Left renal pelvis (tissue), 4 donors: ENCODE results near the gene SFMBT2. TPM values are rescaled to one million over a fixed set of nuclear protein-coding genes. Genes with fewer than 3 reads are reported as not detected.

Source experiments
- DNase-seq, 4 donors: peaks; one replicate each; pipeline ENCODE4 v3.0.0-alpha.2; 2013; ENCODE audit warnings: low read depth in 4 of 4, low spot score in 3 of 4
- polyA plus RNA-seq, 4 donors: library from polyadenylated mRNA; unstranded; fragments of 120-200 nt; gene quantifications; one replicate each; pipeline ENCODE4 v1.2.1, GENCODE V29; 2013; ENCODE audit not compliant: insufficient read length in 4 of 4

Gene SFMBT2
- polyA plus RNA-seq, 4 donors: 6.3 to 10.3 (median 7.3) TPM

DNA sequence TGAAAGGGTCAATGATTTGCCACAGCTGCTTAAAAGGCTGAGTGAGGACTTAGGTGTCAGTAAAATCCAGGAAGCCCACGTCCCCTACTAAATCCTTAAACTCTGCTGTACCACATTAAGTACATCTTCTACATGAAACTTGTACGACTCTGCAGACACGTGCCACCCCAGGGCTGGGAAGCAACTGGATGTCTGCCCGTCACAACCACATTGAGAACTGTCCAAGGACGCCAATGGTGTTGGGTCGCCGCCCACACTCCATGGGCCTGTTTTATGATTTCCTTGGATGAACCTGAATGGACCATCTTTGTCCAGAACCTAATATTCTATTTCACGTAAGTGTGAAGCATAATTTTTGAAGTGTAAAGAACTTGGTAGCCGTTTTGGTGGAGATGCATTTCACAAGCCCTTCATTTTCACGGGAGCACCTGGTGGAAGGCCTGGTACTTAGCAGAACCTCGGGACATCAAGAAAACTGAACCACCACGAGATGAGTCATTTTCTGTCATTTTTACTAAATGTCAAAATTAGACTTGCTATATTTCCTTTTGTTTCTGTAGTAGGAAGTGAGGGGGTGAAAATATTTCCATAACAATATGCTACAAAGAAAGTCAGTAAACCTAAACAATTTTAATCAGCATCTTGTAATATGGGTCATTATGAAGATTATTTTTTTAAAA, 134.9 kb downstream of the SFMBT2 start:
- DNase-seq: no peak

DNA sequence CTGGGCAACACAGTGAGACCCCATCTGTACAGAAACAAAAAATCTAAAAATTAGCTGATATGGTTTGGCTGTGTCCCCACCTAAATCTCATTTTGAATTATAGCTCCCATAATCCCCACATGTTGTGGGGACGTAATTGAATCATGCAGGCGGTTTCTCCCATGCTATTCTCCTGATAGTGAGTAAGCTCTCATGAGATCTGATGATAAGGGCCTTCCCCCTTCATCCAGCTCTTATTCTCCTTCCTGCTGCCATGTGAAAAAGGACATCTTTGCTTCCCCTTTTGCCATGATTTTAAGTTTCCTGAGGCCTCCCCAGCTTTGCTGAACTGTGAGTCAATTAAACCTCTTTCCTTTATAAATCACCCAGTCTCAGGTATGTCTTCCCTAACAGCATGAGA, 136.5 kb downstream of the SFMBT2 start:
- no peak for DNase-seq

DNA sequence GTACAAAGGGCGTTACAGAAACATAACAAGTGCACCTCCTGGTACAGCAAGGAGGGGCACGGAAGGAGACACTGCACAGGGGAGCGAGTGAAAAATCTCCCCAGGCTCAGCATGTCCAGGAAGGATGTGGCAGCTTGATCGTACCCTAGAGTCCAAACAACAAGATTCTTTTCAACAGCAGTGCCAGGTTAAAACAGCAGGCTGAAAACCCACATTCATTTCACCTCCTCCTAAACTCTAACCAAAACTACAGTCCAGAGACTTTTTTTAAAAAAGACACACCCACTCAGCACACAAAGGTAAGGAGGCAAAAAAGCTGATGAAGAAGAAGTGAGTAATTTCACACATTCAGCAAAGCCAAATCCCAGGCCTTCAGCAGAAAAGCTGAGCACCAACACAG, 138.8 kb downstream of the SFMBT2 start:
- DNase-seq: no peak

DNA sequence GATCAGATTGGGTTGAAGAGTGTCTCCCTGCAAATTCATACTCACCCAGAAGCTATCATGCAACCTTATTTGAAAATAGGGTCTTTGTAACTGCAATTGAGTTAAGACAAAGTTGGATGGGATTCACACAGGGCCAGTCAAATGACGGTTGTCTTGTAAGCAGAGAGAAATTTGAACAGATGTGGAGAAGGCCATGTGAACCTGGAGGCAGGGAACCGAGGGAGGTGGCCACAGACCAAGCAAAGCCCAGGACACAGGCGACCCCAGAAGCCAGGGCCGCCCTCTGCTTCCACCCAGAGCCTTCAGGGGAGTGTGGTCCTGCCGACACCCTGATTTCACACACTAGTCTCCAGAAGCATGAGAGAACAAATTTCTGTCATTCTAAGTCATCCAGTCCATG, 140.8 kb downstream of the SFMBT2 start:
- no peak for DNase-seq

DNA sequence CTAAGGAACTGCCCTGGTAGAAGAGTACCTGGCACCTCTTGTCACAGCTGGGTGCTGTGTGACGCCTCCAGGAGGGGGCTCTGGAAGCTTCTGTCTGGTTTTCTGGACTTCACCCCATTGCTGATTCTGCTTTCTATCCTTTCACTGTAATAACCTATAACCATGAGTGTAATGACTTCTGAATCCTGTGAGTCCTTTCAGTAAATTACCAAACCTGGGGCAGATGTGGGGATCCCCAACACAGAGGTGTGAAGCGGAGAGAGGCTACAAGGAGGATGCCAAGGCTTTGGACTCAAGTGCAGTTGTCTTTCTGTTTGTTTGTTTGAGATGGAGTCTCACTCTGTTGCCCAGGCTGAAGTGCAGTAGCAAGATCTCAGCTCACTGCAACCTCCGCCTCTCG, 143.7 kb downstream of the SFMBT2 start:
- no peak for DNase-seq

DNA sequence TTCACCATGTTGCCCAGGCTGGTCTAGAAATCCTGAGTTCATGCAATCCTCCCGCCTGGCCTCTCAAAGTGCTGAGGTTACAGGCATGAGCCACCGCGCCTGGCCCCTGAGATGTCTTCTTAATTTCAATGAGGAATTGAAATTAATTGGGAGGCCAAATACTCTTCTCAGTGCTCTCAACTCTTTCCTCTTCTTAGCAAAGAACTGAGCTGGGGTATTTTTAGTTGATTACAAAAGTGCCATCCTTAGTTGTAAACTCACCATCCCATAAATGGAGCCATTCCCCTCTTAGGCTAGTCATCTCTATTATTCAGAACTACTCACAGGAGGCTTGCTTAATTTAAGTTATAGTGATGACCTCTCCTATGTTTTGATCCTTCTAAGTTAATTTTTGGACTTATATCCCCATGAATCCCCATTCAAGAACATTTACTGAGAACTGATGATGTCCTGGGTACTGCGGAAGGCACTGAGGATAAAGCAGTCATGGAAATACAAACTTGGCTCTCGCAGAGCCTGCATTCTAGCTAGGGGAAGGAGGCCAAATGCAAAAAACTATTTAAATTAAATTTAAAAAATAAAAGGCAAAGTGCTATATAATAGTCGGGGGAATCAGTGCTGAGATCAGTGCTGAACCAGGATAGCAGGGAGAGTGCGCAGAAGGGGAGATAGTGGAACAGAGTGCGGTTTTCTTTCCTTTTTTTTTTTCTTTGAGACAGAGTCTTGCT, 145.3 kb downstream of the SFMBT2 start:
- no peak for DNase-seq

DNA sequence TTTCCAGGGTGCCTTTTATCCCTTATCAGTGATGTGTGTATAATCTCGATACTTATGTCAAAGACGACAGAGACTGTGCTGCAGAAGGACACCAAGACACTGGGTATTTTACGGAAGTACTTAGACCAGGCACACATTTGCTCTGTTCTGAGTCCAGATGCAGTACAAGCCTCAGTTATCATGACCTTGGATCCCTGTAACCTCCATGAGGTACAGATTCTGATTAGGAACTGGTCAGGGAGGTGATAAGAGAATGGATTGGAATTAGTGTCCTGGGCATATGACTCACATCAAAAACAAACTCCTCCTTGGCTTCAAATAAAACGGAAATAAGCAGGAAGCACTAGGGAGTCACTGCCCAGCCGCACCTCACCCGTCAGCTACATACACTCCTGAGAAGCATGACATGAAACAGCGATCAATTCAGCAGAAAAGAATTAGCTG, 146.5 kb downstream of the SFMBT2 start:
- no peak for DNase-seq

DNA sequence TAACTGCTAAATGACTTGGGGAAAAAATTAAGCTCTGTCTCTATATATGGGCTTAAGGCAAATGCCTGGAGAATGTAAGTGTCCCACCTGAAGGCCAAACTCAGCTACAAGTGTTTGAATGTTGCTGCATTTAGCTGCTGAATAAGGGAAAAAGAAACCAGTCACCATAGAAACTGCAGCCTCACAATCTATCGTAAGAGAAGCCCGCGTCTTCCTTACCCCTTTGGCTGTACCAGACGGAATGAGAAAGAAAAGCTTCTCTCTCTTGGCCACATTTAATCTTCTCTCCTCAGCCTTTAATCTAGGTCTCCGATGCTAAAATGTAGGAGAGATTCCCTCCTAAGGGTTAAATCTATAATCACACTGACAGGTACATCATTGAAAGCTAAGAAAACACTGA, 147.2 kb downstream of the SFMBT2 start:
- DNase-seq: no peak

DNA sequence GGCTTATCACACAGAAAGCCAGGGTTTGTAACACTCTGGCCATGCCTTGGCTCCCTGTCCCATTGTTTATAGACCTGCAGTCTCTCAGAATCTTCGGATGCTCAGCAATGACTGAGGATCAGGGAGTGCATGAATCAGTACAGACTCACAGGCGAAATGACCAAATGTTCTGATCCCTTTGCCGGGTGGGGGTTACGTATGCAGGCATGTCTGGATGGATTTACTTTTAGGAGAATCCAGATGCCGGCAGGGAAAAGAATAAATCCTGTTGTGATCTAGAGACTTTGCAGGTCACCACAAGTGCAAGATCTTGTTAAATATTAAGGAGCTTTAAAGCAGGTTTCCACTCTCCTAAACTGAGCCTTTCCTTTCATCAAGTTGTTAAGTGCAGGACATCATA, 149.5 kb downstream of the SFMBT2 start:
- no peak for DNase-seq

DNA sequence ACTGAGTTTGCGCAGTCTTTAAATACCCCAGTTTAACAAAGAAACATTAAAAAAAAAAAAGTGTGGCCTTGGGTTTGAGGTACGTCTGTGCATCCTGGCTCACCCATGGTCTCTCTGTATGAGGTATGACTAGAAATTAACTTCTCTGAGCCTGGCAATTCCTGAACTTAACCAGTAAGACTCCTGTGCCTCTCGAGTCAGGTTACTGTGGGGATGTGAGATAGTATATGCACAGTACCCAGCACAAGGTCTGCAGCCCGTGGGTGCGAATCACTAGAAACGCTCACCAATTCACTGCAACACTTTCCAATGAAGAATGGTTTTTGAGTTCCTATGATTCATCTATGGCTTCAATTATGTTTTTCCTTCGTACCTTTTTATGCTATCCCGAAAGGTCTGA, 149.9 kb downstream of the SFMBT2 start:
- no peak for DNase-seq

DNA sequence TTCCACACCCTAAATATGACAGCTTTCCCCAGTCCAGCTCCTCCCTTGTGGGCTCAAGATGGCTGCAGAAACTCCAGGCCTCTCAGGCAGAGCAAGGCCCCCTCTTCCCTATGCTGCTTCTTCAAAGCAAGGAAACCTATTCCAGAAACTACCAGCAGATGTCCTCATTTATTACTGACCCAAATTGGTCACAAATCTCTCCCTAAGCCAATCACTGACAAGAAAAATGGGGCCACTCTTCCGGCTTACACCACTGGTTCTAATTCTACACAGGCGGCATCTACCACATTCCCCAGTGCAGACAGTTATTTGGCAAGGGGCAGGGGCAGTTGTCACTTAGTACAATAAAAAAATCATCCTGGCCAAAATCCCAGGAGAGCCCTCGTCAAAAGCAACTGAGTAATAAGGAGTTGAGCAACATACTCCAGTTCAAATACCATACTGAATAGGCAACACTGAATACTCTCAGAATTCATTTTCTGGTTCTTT, 150.4 kb downstream of the SFMBT2 start:
- DNase-seq: peak; percentile 47 to 59 (median 57)

DNA sequence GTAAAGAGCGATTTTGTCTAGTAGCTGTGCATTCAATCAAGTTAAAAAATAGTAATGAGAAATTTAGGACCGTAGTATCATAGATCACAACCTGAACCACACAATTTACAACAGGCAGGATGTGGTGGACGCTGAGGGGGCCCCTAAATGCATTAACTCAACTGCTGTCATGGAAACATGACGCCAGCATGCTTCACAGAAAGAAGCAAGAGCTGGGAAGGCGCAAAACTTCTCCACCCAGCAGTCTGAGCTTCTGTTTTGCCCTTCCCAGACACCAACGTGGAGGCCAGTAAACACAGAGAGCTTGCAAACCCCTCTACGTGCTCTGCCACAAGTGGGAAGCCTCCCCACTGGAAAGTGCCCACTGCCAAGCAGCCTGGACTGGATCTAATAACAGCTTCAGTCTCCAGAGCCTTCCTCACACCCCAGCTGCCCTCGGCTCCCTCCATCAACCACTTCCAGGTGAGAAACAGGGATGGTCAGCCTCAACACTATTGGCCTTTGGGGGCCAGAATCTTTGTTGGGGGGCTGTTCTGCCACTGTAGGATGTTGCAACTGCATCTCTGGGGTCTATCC, 151.8 kb downstream of the SFMBT2 start:
- DNase-seq: no peak

DNA sequence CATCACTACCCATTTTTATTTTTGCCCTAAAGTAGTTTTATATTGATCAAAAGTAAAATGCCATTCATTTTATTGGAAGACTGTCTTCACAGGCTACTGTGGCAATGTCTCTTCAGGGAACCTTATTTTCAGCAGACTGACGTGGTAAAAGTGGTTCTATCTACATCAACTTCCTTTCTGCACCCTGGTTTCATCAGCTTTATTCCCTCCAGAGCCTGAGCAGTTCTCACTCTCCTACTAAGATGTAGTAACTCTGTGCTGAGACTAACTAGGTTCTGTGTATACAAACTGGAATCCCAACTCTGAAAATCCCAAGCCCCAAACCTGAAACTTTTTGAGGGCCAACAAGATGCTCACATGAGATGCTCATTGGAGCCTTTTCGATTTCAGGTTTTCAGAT, 155.3 kb downstream of the SFMBT2 start:
- no peak for DNase-seq

DNA sequence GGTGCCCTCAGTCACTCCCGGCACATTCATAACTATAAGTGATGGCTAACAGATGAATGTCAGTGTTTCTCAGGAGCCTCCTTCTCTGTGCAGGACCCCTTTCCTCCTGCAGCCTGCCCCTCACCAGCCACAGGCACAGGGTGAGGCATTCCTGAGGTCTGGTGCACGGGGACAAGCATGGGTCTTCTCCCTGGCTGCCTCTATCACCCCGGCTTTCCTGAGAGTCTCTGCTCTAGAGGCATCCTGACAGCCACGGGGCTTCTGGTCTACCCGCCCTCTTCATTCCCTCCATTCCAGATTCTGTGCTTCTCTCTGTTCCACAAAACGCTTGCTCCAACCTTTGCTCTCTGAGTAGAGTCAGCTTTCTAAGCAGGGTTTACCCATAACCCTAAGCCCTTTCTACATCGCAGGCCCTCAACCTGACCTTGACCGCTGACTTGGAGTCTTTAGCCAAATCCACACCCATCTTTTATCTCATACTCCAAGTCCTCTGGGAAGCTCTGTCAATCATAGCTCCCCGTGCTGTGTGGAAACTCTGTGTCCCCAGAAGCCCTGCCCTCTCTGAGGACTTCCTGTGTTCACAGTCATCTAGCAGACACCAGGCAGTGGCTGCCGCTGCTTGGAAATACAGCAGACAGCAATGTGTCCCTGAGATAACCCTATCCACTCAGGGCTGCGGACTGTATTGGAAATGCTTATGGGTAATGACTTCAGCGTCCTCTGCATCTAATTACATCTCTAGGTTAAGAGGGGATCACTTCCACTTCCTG, 159.0 kb downstream of the SFMBT2 start:
- DNase-seq: no peak

DNA sequence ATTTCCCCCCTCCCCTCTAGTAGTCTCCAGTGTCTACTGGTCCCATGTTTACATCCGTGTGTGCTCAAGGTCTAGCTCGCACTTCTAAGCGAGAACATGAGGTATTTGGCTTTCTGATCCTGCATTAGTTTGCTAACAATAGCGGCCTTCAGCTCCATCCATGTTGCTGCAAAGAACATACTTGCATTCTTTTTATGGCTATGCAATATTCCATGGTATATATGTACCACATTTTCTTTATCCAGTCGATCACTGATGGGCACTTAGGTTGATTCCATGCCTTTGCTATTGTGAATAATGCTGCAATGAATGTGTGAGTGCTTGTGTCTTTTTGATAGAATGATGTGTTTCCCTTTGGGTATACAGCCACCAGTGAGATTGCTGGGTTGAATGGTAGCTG, 160.6 kb downstream of the SFMBT2 start:
- no peak for DNase-seq

DNA sequence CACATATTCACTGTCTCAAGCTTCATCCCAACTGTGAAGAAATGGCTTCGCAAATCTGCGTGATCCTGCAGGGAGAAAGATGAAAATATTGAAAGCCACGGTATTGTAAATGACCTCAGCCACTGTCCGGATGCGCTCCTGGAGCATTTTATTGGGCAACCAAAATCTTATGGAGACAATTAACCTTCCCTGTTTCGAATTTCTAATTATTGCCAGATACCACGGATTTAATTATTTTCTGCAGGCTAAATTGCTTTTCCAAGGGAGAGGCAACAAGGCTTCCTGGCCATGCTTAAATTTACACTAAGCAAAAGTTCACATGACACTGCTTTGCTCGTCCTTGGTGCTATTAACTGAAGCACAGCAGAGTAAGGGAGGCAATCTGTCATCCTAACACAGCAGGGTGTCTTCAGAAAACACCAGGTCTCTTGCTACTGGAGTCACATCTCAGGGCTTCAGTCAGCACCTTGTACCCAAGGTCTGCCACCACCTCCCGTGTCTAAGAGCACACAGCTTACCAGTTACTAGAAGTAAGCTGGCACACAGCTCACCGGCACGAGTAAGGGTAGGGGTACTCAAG, 162.2 kb downstream of the SFMBT2 start:
- DNase-seq: no peak

DNA sequence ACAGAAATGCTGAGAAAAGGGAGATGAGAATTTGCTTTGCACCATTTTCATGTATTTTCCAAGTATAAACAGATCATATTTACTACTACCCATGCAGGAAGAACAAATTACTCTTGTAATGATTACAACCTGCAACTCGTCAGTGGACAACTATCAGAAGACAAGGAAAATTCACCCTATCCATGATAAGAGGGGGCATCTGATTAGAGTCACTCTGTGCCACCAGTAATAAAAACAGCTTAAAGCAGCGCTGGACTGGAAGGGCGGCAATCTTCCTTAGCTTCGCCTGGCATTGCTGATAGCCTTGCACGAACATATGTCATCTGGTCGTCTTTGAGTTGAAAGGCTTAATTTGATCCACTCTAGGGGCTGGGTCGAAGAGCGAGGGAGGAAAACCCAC, 162.7 kb downstream of the SFMBT2 start:
- DNase-seq: no peak

DNA sequence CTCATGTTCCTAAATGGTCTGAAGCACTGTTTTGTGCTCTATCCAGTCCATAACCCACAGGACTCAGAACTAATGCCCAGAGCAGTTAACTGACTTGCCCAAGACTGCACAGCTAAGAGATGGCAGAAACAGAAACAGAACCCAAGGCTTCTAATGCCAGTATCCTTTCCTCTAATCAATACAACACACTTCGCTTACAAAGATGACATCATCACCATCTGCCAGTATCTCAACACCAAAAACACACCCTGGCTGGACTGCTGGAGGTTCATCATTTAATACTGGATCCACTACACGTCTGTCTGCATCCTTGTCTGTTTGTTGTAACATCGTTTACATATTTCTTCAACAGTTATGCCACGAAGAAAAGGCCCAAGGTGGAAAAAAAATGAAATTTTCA, 165.3 kb downstream of the SFMBT2 start:
- no peak for DNase-seq

DNA sequence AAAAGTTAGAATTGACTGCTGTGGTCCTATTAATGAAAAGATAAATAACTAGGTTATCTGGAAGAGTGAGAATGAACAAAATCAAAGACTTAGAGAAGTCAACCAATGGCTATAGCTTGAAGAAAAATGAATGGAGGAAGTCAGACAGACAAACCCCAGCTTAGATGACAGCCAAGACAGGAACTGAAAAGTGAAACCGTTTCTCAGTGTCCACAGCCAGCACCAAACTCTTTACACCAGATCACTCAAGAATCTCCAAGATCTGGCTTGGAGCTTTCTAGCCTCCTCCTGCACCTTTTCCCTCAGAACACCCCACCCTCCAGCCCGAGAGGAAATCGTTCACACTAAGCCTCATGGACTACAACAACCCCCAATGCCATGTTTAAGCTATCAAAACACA, 167.0 kb downstream of the SFMBT2 start:
- no peak for DNase-seq

DNA sequence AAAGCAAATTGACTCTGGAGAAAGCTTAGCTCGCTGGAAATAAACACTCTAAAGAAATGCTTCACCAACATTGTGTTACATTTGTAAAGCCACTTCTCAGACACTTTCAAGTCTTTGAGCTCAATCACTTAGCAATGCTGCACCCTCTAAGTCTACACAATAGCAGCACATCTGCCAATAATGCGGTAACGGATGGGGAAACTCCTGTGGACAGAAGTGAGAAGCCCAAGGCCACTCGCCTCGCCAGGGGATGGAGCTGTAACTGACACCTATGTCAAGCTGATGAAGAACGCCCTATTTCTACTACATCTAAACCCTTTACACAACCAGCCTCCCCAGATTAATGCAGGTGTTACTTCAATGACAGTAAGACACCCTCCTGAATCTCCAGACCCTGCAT, 167.7 kb downstream of the SFMBT2 start:
- no peak for DNase-seq
